ENCODE data around the gene LRRIQ4. TPM values are rescaled to one million over a fixed set of nuclear protein-coding genes. Genes with fewer than 3 reads are reported as not detected.
A peak's percentile ranks its signal among the peaks of the same experiment; 100 is the strongest.

The LRRIQ4 gene
- total RNA-seq, 1 donor from 2014 or later: not detected

GRCh38 chr3:169804681-169805080 is 8.0 kb upstream of the LRRIQ4 start:
- DNase-seq (ENCODE audit: low spot score) (no peak), ATAC-seq (no peak)

- DNase-seq (ENCODE audit: low spot score) (no peak), ATAC-seq (no peak)
Measured at GRCh38 chr3:169809230-169809795, 3.4 kb upstream of the LRRIQ4 start.

- DNase-seq (ENCODE audit: low spot score) (no peak), ATAC-seq (peak; percentile 24)
Measured at GRCh38 chr3:169811631-169812331, 889 bp upstream of the LRRIQ4 start.

- DNase-seq (ENCODE audit: low spot score) (no peak), ATAC-seq (no peak)
Measured at GRCh38 chr3:169813278-169813677, 608 bp downstream of the LRRIQ4 start.

GRCh38 chr3:169813757-169814517 is 1.3 kb downstream of the LRRIQ4 start:
- ATAC-seq: peak; percentile 41

GRCh38 chr3:169815590-169816150 is 3.0 kb downstream of the LRRIQ4 start:
- ATAC-seq (no peak), DNase-seq (ENCODE audit: low spot score) (no peak)

More at GRCh38 chr3:169813757-169814517, 1.3 kb downstream of the LRRIQ4 start:
- no peak for DNase-seq (ENCODE audit: low spot score)

GRCh38 chr3:169818316-169818715 is 5.6 kb downstream of the LRRIQ4 start:
- no peak for DNase-seq (ENCODE audit: low spot score)
- no peak for ATAC-seq

- no peak for ATAC-seq
- DNase-seq (ENCODE audit: low spot score): no peak
Measured at GRCh38 chr3:169822091-169822490, 9.4 kb downstream of the LRRIQ4 start.

GRCh38 chr3:169822540-169822939 is 9.9 kb downstream of the LRRIQ4 start:
- DNase-seq (ENCODE audit: low spot score): no peak

GRCh38 chr3:169822983-169823382 is 10.3 kb downstream of the LRRIQ4 start:
- DNase-seq (ENCODE audit: low spot score): no peak
- ATAC-seq: no peak

More at GRCh38 chr3:169822540-169822939, 9.9 kb downstream of the LRRIQ4 start:
- no peak for ATAC-seq

- no peak for DNase-seq (ENCODE audit: low spot score)
- ATAC-seq: no peak
Measured at GRCh38 chr3:169825316-169825715, 12.6 kb downstream of the LRRIQ4 start.

GRCh38 chr3:169827712-169828111 is 15.0 kb downstream of the LRRIQ4 start:
- DNase-seq (ENCODE audit: low spot score): no peak
- no peak for ATAC-seq

- ATAC-seq (no peak), DNase-seq (ENCODE audit: low spot score) (no peak)
Measured at GRCh38 chr3:169835533-169835932, 22.9 kb downstream of the LRRIQ4 start.

GRCh38 chr3:169836078-169836941 is 23.6 kb downstream of the LRRIQ4 start:
- ATAC-seq (no peak), DNase-seq (ENCODE audit: low spot score) (no peak)

GRCh38 chr3:169836942-169837275 is 24.2 kb downstream of the LRRIQ4 start:
- no peak for DNase-seq (ENCODE audit: low spot score)
- no peak for ATAC-seq

GRCh38 chr3:169838511-169839030 is 25.9 kb downstream of the LRRIQ4 start:
- no peak for ATAC-seq
- no peak for DNase-seq (ENCODE audit: low spot score)

- DNase-seq (ENCODE audit: low spot score) (no peak), ATAC-seq (no peak)
Measured at GRCh38 chr3:169841171-169841570, 28.5 kb downstream of the LRRIQ4 start.

- ATAC-seq (no peak), DNase-seq (ENCODE audit: low spot score) (no peak)
Measured at GRCh38 chr3:169842960-169843359, 30.3 kb downstream of the LRRIQ4 start.

GRCh38 chr3:169846458-169847193 is 34.0 kb downstream of the LRRIQ4 start:
- ATAC-seq (no peak), DNase-seq (ENCODE audit: low spot score) (no peak)

GRCh38 chr3:169847896-169848295 is 35.2 kb downstream of the LRRIQ4 start:
- no peak for ATAC-seq
- no peak for DNase-seq (ENCODE audit: low spot score)
